Central memory CD4-positive, alpha-beta T cell (primary cell): ENCODE data around the gene ZNF143.
"Not testable (repeated sequence)": the region's sequence is repeated elsewhere in the genome, so short reads cannot be mapped to it uniquely, and the experiment has no call there.

Source experiments
- DNase-seq: peaks from one replicate; pipeline ENCODE4 v3.0.0; 2022

Gene ZNF143

GRCh38 chr11:9498457-9499078 is 37.8 kb downstream of the ZNF143 start:
- no peak for DNase-seq

- DNase-seq = peak; percentile 52
Measured at GRCh38 chr11:9506489-9507276, 45.9 kb downstream of the ZNF143 start.

GRCh38 chr11:9507277-9507580 is 46.4 kb downstream of the ZNF143 start:
- no peak for DNase-seq

- no peak for DNase-seq
Measured at GRCh38 chr11:9509041-9509440, 48.2 kb downstream of the ZNF143 start.

GRCh38 chr11:9512370-9513019 is 51.7 kb downstream of the ZNF143 start:
- no peak for DNase-seq

GRCh38 chr11:9514576-9514975 is 53.8 kb downstream of the ZNF143 start:
- DNase-seq = not testable (repeated sequence)

- no peak for DNase-seq
Measured at GRCh38 chr11:9516113-9516512, 55.3 kb downstream of the ZNF143 start.

GRCh38 chr11:9518835-9519410 is 58.1 kb downstream of the ZNF143 start:
- DNase-seq = no peak

GRCh38 chr11:9524001-9524400 is 63.2 kb downstream of the ZNF143 start:
- DNase-seq = no peak

- no peak for DNase-seq
Measured at GRCh38 chr11:9525116-9525515, 64.3 kb downstream of the ZNF143 start.

- no peak for DNase-seq
Measured at GRCh38 chr11:9527481-9528135, 66.8 kb downstream of the ZNF143 start.

- no peak for DNase-seq
Measured at GRCh38 chr11:9528136-9528501, 67.3 kb downstream of the ZNF143 start.

GRCh38 chr11:9528573-9529333 is 67.9 kb downstream of the ZNF143 start:
- DNase-seq = no peak

GRCh38 chr11:9529334-9529650 is 68.5 kb downstream of the ZNF143 start:
- no peak for DNase-seq

GRCh38 chr11:9530020-9530621 is 69.3 kb downstream of the ZNF143 start:
- no peak for DNase-seq

GRCh38 chr11:9530901-9531625 is 70.3 kb downstream of the ZNF143 start:
- DNase-seq = no peak

- no peak for DNase-seq
Measured at GRCh38 chr11:9533058-9533457, 72.2 kb downstream of the ZNF143 start.

- no peak for DNase-seq
Measured at GRCh38 chr11:9533736-9534473, 73.1 kb downstream of the ZNF143 start.

GRCh38 chr11:9535189-9535781 is 74.5 kb downstream of the ZNF143 start:
- peak; percentile 56 for DNase-seq

- DNase-seq = no peak
Measured at GRCh38 chr11:9538548-9538947, 77.7 kb downstream of the ZNF143 start.
